NCI-H187 treated with DMSO at 0.1 percent for 48 hours (cell line): Measurements from ENCODE around the gene RRN3.
"Not testable (repeated sequence)": the region's sequence is repeated elsewhere in the genome, so short reads cannot be mapped to it uniquely, and the experiment has no call there.

Experiments
- DNase-seq: peaks from one replicate; lab custom pipeline; 2025; lab: John Stamatoyannopoulos, UW

Gene RRN3

DNA sequence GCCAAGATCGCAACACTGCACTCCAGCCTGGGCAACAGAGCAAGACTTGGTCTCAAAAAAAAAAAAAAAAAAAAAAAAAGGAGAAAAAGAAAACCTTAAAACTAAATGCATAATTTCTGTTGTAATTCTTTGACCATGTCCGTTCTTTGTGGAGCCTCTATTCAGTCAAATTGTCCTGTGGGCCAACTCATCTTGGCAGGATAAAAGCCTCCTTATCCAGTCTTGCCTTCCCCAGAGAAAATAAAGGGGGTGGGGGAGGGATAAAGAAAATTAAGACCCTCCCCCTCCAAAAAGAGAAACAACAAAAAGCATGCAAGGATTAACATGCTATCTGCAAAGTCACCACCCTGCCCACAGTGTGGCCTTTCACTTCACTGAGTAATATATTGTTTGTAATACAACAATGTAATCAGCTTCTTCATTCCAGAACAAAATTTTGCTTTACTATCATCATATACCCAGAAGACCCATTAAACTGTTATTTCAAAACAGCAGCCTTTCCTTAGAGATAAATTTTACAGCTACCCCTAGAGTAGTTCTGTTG lies 5.4 kb upstream of the RRN3 start:
- DNase-seq: not testable (repeated sequence)

- DNase-seq: not testable (repeated sequence)
These were observed 2.5 kb upstream of the RRN3 start for GRCh38 chr16:15096583-15096972.

DNA sequence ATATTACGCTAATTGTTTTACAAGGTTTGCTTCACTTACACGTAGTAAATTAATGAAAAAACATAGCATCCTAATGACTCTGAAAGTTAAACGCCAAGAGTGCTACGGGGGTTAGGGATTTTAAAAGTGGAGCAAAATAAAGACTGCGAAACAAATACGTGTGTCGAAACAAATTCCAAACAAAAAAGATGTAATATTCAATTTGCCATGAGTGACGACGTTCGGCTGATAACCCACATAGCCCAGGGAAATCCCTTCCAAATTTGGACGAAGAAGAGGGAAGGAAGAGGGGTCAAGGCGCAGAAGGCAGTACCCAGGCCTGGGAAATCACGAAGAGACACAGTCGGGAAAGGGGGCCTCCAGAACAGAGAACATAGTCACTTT lies 509 bp downstream of the RRN3 start:
- DNase-seq: not testable (repeated sequence)

DNA sequence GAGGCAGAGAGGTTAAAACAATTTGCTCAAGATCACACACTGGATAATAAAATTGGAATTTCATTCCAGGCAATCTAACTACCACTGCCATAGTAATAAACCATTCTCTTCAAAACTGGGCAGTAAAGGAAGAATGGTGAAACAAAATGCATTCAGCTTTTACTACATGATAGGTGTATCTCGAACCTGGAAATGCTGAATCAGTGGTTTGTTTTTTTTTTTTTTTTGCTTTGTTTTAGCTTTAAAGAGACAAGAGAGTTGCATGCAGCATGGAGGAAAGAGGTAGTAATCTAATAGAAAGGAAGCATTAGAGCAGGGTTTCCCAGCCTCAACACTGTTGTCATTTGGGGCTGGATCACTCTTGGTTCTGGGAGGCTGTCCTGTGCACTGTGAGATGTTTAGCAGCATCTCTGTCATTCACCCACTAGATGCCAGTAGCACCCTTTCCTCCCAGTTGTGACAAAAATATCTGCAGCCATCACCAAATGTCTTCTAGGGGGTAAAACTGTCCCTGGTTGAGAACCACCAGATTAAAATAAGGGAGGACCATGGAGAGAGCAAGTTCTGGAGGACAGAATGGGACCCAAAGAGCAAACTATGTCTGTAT lies 3.3 kb downstream of the RRN3 start:
- not testable (repeated sequence) for DNase-seq

- not testable (repeated sequence) for DNase-seq
These were observed 11.3 kb downstream of the RRN3 start for GRCh38 chr16:15082788-15083187.

DNA sequence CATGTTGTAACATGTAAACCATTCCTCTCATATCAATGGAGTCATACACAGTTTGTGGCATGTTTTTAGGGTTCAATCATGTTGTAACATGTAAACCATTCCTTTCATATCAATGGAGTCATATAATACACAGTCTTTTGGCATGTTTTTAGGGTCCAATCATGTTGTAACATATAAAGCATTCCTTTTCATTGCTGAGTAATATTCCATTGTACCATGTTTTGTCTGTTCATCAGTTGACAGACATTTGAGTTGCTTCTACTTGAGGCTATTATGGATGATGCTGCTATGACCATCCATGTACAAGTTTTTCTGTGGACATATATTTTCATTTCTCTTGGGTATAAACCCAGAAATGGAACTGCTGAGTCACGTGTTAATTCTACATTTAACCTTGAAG lies 13.2 kb downstream of the RRN3 start:
- not testable (repeated sequence) for DNase-seq

GRCh38 chr16:15076161-15076560 lies 17.9 kb downstream of the RRN3 start:
- not testable (repeated sequence) for DNase-seq

- DNase-seq: no peak
These were observed 21.0 kb downstream of the RRN3 start for GRCh38 chr16:15073101-15073500.

DNA sequence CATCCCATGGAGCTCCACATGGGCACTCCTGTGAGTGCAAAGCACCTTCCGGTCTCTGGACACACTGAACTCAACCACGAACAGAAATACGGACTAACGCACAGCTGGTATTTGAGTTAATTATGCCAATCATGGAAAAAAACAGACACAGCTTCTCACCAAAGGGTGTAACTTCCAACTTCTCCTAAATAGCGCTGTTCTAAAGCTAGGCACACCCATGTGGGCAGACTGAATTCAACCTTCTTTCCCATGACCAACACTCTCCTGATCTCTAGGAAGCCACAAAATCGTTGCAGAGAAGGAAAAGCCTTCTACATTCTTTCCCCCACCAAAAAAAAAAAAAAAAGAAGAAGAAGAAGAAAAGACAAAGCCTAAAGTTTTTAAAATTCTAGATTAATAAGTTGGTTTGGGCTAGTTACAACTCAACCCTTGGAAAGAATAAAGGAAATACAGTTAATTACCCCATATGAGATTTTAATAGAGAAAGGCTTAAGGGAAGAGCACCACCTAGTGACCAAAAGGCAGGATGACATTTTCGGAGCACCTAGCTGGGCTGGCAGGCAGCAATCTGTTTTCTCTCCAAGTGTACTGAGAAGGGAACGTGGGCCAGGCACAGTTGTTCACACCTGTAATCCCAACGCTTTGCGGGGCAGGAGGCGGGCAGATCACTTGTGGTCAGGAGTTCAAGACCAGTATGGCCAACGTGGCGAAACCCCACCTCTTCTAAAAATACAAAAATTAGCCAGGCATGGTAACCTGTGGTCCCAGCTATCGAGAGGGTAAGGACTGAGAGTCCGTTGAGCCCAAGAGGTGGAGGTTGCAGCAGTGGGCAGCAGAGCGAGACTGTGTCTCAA lies 21.9 kb downstream of the RRN3 start:
- not testable (repeated sequence) for DNase-seq

DNA sequence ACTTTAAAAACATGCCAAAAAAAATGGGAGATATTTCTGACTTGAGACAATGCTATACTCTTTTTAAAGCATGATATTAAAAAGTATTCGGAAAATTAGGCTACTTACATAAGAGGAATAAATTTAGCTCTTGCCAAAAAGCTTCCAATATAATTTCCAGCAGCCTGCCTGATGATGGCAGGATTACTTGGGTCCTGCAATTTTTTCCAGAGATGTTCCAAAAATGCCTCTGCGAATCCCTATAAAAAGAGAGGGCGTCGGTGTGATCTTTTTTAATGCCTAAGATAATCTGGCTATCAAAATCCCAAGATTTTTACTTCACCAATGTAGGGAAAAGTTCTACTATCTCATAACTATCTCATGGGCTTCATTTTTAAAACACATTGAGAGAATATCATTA lies 23.1 kb downstream of the RRN3 start:
- DNase-seq: not testable (repeated sequence)

- not testable (repeated sequence) for DNase-seq
These were observed 27.4 kb downstream of the RRN3 start for GRCh38 chr16:15066690-15067089.

DNA sequence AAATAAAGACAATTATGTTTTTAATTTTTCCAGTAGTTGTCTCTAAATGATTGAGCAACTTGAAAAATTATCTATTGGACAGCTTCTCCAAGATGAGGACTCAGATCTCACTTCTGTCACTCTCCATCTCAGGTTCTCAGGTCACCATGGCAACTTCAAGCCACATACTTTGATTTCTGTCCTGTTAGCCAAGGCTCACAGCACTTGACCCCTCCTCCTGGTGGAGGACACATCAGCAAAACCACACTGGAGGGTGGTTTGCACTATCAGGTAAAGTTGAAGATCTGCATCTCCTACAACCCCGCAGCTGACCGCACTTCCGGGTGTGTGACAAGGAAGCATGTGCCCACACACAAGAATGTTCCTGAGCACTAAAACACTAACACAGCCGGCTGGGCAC lies 28.1 kb downstream of the RRN3 start:
- not testable (repeated sequence) for DNase-seq

DNA sequence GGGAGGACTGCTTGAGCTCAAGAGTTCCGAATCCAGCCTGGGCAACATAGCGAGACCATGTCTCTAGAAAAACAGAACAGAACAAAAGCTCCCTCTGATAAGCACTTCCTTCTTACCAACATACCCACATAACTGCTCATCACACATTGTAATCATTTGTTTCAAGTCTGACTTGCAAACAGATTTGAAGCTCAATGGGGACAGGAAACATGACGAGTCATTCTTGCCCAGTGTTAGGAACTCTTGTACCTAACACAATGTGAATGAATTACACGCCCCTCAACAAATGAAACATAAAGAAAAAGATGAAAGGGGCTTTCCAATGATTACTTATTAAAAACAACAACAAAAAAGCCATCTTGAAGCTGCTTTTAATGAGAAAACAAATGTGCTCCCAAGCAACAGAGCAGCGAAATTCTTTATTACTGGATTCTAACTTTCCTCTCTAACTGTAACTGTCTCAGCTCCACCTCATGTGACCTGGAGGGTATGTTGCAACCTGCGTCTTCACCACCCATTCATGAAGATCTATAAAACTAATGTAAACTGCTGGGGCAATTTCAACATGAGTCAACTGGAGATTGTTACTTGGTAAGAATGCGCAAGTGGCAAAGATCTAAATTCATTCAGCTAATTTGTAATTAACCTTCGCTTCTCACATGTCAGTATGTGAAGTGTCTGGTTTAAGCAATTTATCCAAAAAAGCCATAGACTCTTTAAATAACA lies 31.8 kb downstream of the RRN3 start:
- not testable (repeated sequence) for DNase-seq

- DNase-seq: no peak
These were observed 34.7 kb downstream of the RRN3 start for GRCh38 chr16:15059324-15059723.

- DNase-seq: no peak
These were observed 36.2 kb downstream of the RRN3 start for GRCh38 chr16:15057681-15058417.

- no peak for DNase-seq
These were observed 38.7 kb downstream of the RRN3 start for GRCh38 chr16:15055141-15056053.

DNA sequence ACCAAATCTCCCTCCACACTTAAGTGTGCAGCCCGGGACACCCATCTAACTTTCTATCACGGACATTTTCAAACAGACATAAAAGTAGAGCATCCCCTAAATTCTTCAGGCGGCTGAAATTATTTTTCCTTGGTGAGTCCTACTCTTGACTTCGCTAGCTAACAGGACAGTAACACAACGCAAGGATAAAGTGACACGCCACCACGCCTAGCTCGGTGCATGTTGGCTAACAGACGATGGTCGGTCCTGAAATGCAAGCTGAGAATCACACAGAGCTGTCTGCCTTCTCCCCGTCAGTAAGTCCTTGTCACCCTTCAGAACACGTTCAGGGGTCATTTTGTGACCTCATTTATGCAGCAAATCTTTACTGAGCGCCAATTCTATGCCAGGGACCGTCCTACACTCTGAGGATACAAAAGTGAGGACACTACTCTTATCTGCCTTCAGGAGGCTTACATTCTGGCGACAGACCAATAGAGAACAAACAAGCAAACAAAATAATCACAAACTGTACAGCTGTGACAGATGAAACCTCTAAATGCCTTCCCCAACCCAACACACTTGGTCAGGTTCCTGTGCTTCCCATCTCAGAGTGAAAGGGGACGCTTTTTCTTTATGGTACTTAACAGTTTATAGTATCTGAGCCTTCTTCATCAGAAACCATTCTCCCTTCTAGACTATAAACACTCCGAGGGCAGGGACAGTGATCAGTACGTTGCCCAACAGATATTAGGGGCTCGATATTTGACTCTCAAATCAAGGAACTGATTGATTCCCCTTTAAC lies 39.5 kb downstream of the RRN3 start:
- no peak for DNase-seq

- DNase-seq: no peak
These were observed 40.2 kb downstream of the RRN3 start for GRCh38 chr16:15053904-15054303.

DNA sequence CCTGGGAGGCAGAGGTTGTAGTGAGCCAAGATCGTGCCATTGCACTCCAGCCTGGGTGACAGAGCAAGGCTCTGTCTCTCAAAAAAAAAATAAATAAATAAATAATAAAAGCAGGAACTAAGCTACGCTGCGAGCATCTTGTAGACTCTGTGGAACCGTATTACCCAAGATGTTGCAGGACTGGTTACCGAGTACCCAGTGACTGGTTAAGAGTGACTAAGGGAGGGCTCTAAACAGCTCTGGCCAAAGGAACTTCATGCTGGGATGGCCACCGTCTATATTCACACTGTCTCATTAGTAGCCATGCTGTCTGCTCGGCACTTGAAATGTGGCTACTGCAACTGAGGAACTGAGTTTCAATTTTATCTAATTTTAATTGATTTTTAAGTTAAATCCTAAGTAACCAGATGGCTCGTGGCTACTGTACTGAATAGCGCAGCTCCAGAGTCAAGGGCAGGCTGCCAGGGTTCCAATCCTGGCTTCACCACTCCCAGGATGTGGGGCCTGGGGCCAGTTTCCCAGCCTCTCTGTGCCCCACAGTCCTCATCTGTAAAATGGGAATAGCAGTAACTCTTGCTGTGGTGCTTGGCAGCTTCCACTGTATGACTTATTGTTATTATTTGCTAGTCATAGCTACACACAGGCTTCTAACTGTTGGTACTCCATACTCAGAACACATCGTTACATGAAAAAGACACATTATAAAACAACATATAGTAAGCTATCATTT lies 41.2 kb downstream of the RRN3 start:
- DNase-seq: no peak
